Neural cell (in vitro differentiated cells): Measurements from ENCODE around the gene GLS2. TPM values are rescaled to one million over a fixed set of nuclear protein-coding genes. Genes with fewer than 3 reads are reported as not detected.

Source experiments
- H2AFZ ChIP-seq: fragments of 200-600, 300-800 bp; sonication (generic), shearing (Covaris generic); 2 replicates; pipeline ENCODE4 v1.6.0; 2014; ENCODE audit warnings: low read depth, mild to moderate bottlenecking, antibody characterized with exemption, low read length, moderate library complexity
- H3F3A ChIP-seq: fragments of 200-600 bp; shearing (Covaris generic); 2 replicates; pipeline ENCODE4 v1.6.1; 2016; ENCODE audit warnings: mild to moderate bottlenecking, moderate library complexity, mixed read lengths, antibody characterized with exemption, low read length; ENCODE audit not compliant: insufficient read depth, poor library complexity, severe bottlenecking
- H3K27ac ChIP-seq: fragments of 200-600, 300-800 bp; sonication (generic), shearing (Covaris generic); 2 replicates; pipeline ENCODE4 v1.5.1; 2014; ENCODE audit warnings: mild to moderate bottlenecking, low read length, moderate library complexity
- H3K27me3 ChIP-seq: fragments of 300-800, 200-600 bp; sonication (generic), shearing (Covaris generic); 2 replicates; pipeline ENCODE4 v1.6.0; 2014; ENCODE audit warnings: mild to moderate bottlenecking, low read depth, low read length, moderate library complexity; ENCODE audit not compliant: insufficient read depth
- H3K36me3 ChIP-seq: fragments of 300-800, 200-600 bp; sonication (generic), shearing (Covaris generic); 2 replicates; pipeline ENCODE4 v1.5.1; 2014; ENCODE audit warnings: mild to moderate bottlenecking, antibody characterized with exemption, low read length, moderate library complexity; ENCODE audit not compliant: insufficient read depth
- H3K4me2 ChIP-seq: fragments of 300-800, 200-600 bp; sonication (generic), shearing (Covaris generic); 2 replicates; pipeline ENCODE4 v1.6.0; 2014; ENCODE audit warnings: mild to moderate bottlenecking, low read length
- H3K4me3 ChIP-seq: fragments of 300-800, 200-600 bp; sonication (generic), shearing (Covaris generic); 2 replicates; pipeline ENCODE4 v1.5.1; 2014; ENCODE audit warnings: mild to moderate bottlenecking, low read length, moderate library complexity
- H3K79me2 ChIP-seq: fragments of 200-600 bp; shearing (Covaris generic); replicated peaks from 2 replicates; pipeline ENCODE4 v1.6.0; 2014; ENCODE audit warnings: mild to moderate bottlenecking, low read length, moderate library complexity; ENCODE audit not compliant: insufficient read depth
- H3K9ac ChIP-seq: fragments of 300-800, 200-600 bp; sonication (generic), shearing (Covaris generic); 2 replicates; pipeline ENCODE4 v1.6.1; 2016; ENCODE audit warnings: mild to moderate bottlenecking, low read length, mixed read lengths
- H3K9me2 ChIP-seq: fragments of 200-600 bp; shearing (Covaris generic); 2 replicates; pipeline ENCODE4 v1.6.1; 2016; ENCODE audit warnings: mild to moderate bottlenecking, low read length, mixed read lengths; ENCODE audit not compliant: insufficient read depth
- H3K9me3 ChIP-seq: fragments of 200-600, 300-800 bp; sonication (generic), shearing (Covaris generic); 2 replicates; pipeline ENCODE4 v1.6.1; 2016; ENCODE audit warnings: mild to moderate bottlenecking, mixed run types, low read length, moderate library complexity, mixed read lengths
- H4K20me1 ChIP-seq: fragments of 200-600 bp; shearing (Covaris generic); 2 replicates; pipeline ENCODE4 v1.6.1; 2016; ENCODE audit warnings: mild to moderate bottlenecking, mixed run types; ENCODE audit not compliant: insufficient read depth
- EP300 ChIP-seq: fragments of 450-650 bp; conservative IDR thresholded peaks from 2 replicates; pipeline ENCODE4 v1.6.1; 2014; ENCODE audit warnings: antibody characterized with exemption, mild to moderate bottlenecking, moderate library complexity; ENCODE audit not compliant: poor library complexity, severe bottlenecking
- EZH2 ChIP-seq: fragments of 200-600, 300-800 bp; shearing (Covaris generic), sonication (generic); IDR thresholded peaks from 2 replicates; pipeline ENCODE4 v1.6.1; 2014; ENCODE audit warnings: antibody characterized with exemption, low read length, borderline replicate concordance, mild to moderate bottlenecking; ENCODE audit not compliant: insufficient read depth, poor library complexity, severe bottlenecking
- MXI1 ChIP-seq: fragments of 450-650 bp; conservative IDR thresholded peaks from 2 replicates; pipeline ENCODE4 v1.6.1; 2014; ENCODE audit warnings: antibody characterized with exemption, mild to moderate bottlenecking; ENCODE audit not compliant: poor library complexity, severe bottlenecking
- POLR2AphosphoS5 ChIP-seq: IDR thresholded peaks from 2 replicates; pipeline ENCODE4 v1.6.1; 2012
- RAD21 ChIP-seq: fragments of 450-650 bp; conservative IDR thresholded peaks from 2 replicates; pipeline ENCODE4 v1.6.1; 2014; ENCODE audit warnings: antibody characterized with exemption, mild to moderate bottlenecking, moderate library complexity
- SMC3 ChIP-seq: fragments of 450-650 bp; conservative IDR thresholded peaks from 2 replicates; pipeline ENCODE4 v1.6.1; 2014; ENCODE audit warnings: antibody characterized with exemption, mild to moderate bottlenecking, moderate library complexity; ENCODE audit not compliant: poor library complexity
- TAF1 ChIP-seq: IDR thresholded peaks from 2 replicates; pipeline ENCODE4 v1.6.1; 2012; ENCODE audit warnings: low read depth
- polyA plus RNA-seq: library from polyadenylated mRNA; depleted of rRNA; stranded (reverse); fragments of >200 nt; gene quantifications from 2 replicates; pipeline ENCODE4 v1.2.3, GENCODE V29; 2014
- TF ChIP-seq, protein P1 (sequence below): IDR thresholded peaks from 2 replicates; pipeline ENCODE4 v1.6.1; 2012; ENCODE audit warnings: borderline replicate concordance
- TF ChIP-seq, protein P2 (sequence below): fragments of 450-650 bp; IDR thresholded peaks from 2 replicates; pipeline ENCODE4 v1.5.1; 2014; ENCODE audit warnings: antibody characterized with exemption, mild to moderate bottlenecking, moderate library complexity; ENCODE audit not compliant: poor library complexity, severe bottlenecking

Gene GLS2
- polyA plus RNA-seq, 1 donor from 2014 or later: 7.4 TPM

DNA sequence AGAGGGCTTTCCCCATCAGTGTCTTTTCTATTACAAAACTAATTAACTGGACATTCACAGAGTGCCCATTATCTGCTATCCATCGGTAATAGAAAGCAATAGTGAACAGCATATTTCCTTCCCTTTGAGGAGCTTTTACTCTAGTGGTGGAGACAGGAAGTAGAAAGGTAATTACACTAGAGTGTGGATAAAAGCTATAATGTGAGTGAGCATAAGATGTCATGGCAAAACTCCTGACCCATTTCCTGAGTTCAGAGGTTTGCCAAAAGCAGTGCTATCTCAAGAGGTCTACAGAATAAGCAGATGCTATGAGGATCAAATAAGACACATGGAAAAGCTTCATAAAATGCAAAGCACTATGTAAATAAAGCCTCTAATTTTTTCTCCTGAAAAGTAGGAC, 62.8 kb downstream of the GLS2 start:
- Histone ChIP-seq H3K27ac (no peak overlapping the region), H4K20me1 (no peaks in the 10 kb centered on the region), H3K36me3 (no peaks in the 10 kb centered on the region), H3K4me2 (no peak overlapping the region), H3K9me2 (no peaks in the 10 kb centered on the region), H2AFZ (no peak overlapping the region), H3K4me3 (no peak overlapping the region), H3K27me3 (no peaks in the 10 kb centered on the region), H3K9ac (no peak overlapping the region), H3F3A (no peaks in the 10 kb centered on the region), H3K9me3 (no peaks in the 10 kb centered on the region), H3K79me2 (no peaks in the 10 kb centered on the region)
- TF ChIP-seq MXI1 (no peak), RAD21 (no peak), SMC3 (no peak), EP300 (no peak), POLR2AphosphoS5 (no peak), EZH2 (no peak), TAF1 (no peak)
- TF ChIP-seq, protein P1, sequence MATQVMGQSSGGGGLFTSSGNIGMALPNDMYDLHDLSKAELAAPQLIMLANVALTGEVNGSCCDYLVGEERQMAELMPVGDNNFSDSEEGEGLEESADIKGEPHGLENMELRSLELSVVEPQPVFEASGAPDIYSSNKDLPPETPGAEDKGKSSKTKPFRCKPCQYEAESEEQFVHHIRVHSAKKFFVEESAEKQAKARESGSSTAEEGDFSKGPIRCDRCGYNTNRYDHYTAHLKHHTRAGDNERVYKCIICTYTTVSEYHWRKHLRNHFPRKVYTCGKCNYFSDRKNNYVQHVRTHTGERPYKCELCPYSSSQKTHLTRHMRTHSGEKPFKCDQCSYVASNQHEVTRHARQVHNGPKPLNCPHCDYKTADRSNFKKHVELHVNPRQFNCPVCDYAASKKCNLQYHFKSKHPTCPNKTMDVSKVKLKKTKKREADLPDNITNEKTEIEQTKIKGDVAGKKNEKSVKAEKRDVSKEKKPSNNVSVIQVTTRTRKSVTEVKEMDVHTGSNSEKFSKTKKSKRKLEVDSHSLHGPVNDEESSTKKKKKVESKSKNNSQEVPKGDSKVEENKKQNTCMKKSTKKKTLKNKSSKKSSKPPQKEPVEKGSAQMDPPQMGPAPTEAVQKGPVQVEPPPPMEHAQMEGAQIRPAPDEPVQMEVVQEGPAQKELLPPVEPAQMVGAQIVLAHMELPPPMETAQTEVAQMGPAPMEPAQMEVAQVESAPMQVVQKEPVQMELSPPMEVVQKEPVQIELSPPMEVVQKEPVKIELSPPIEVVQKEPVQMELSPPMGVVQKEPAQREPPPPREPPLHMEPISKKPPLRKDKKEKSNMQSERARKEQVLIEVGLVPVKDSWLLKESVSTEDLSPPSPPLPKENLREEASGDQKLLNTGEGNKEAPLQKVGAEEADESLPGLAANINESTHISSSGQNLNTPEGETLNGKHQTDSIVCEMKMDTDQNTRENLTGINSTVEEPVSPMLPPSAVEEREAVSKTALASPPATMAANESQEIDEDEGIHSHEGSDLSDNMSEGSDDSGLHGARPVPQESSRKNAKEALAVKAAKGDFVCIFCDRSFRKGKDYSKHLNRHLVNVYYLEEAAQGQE: no peak
- TF ChIP-seq, protein P2, sequence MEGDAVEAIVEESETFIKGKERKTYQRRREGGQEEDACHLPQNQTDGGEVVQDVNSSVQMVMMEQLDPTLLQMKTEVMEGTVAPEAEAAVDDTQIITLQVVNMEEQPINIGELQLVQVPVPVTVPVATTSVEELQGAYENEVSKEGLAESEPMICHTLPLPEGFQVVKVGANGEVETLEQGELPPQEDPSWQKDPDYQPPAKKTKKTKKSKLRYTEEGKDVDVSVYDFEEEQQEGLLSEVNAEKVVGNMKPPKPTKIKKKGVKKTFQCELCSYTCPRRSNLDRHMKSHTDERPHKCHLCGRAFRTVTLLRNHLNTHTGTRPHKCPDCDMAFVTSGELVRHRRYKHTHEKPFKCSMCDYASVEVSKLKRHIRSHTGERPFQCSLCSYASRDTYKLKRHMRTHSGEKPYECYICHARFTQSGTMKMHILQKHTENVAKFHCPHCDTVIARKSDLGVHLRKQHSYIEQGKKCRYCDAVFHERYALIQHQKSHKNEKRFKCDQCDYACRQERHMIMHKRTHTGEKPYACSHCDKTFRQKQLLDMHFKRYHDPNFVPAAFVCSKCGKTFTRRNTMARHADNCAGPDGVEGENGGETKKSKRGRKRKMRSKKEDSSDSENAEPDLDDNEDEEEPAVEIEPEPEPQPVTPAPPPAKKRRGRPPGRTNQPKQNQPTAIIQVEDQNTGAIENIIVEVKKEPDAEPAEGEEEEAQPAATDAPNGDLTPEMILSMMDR: no peak

Other genes starting within 250 kb of the GLS2 start
- 7.3 and 8.3 TPM in 2 replicates for gene ANKRD52, start 229.8 kb downstream of the GLS2 start, polyA plus RNA-seq
- 56.5 and 62.4 TPM in 2 replicates for gene COQ10A, start 221.2 kb downstream of the GLS2 start, polyA plus RNA-seq
- gene CS, start 187.8 kb downstream of the GLS2 start, polyA plus RNA-seq: 65.7 and 101 TPM in 2 replicates
- gene CNPY2, start 172.2 kb downstream of the GLS2 start, polyA plus RNA-seq: 169 and 175 TPM in 2 replicates
- 63.0 and 80.1 TPM in 2 replicates for gene PAN2, start 154.2 kb downstream of the GLS2 start, polyA plus RNA-seq
- gene IL23A, start 149.3 kb downstream of the GLS2 start, polyA plus RNA-seq: 0.31 TPM in 1 of 2 replicates, not detected in the other
- gene STAT2, start 128.1 kb downstream of the GLS2 start, polyA plus RNA-seq: 88.2 and 99.3 TPM in 2 replicates
- not detected in 2 replicates for gene APOF, start 125.3 kb downstream of the GLS2 start, polyA plus RNA-seq
- gene TIMELESS, start 38.7 kb downstream of the GLS2 start, polyA plus RNA-seq: 2.5 and 4.4 TPM in 2 replicates
- gene MIP, start 33.5 kb downstream of the GLS2 start, polyA plus RNA-seq: not detected in 2 replicates
- 1.8 and 2.1 TPM in 2 replicates for gene SPRYD4, start 19.6 kb downstream of the GLS2 start, polyA plus RNA-seq
- 2.4 and 3.2 TPM in 2 replicates for gene RBMS2, start 33.7 kb upstream of the GLS2 start, polyA plus RNA-seq
- gene BAZ2A, start 142.2 kb upstream of the GLS2 start, polyA plus RNA-seq: 11.6 and 13.8 TPM in 2 replicates
- gene ATP5F1B, start 157.8 kb upstream of the GLS2 start, polyA plus RNA-seq: 559 and 611 TPM in 2 replicates
- gene PTGES3, start 200.1 kb upstream of the GLS2 start, polyA plus RNA-seq: 104 and 109 TPM in 2 replicates
- gene NACA, start 237.1 kb upstream of the GLS2 start, polyA plus RNA-seq: 1,595 and 1,797 TPM in 2 replicates